Kidney glomerular epithelial cell (primary cell): ENCODE data around the gene HCN2.

Experiments used
- DNase-seq: peaks from one replicate; lab custom pipeline; 2025; lab: John Stamatoyannopoulos, UW

HCN2 gene

GRCh38 chr19:640606-641189 lies 51.0 kb downstream of the HCN2 start:
- no peak for DNase-seq

- DNase-seq = no peak
Observed at GRCh38 chr19:641702-642101, 52.0 kb downstream of the HCN2 start.

- DNase-seq = no peak
Observed at GRCh38 chr19:642767-643727, 53.4 kb downstream of the HCN2 start.

- no peak for DNase-seq
Observed at GRCh38 chr19:643736-644135, 54.1 kb downstream of the HCN2 start.

- no peak for DNase-seq
Observed at GRCh38 chr19:644363-644762, 54.7 kb downstream of the HCN2 start.

- no peak for DNase-seq
Observed at GRCh38 chr19:644789-645188, 55.1 kb downstream of the HCN2 start.

GRCh38 chr19:645912-646778 lies 56.5 kb downstream of the HCN2 start:
- DNase-seq = no peak

GRCh38 chr19:646779-647565 lies 57.3 kb downstream of the HCN2 start:
- DNase-seq = no peak

GRCh38 chr19:647566-648284 lies 58.0 kb downstream of the HCN2 start:
- no peak for DNase-seq

- DNase-seq = no peak
Observed at GRCh38 chr19:648305-648704, 58.6 kb downstream of the HCN2 start.

- no peak for DNase-seq
Observed at GRCh38 chr19:648904-649801, 59.5 kb downstream of the HCN2 start.

- DNase-seq = no peak
Observed at GRCh38 chr19:650121-650520, 60.4 kb downstream of the HCN2 start.

GRCh38 chr19:651114-651818 lies 61.6 kb downstream of the HCN2 start:
- DNase-seq = no peak

- no peak for DNase-seq
Observed at GRCh38 chr19:651991-652390, 62.3 kb downstream of the HCN2 start.

- no peak for DNase-seq
Observed at GRCh38 chr19:652467-653389, 63.0 kb downstream of the HCN2 start.

GRCh38 chr19:653425-653824 lies 63.7 kb downstream of the HCN2 start:
- no peak for DNase-seq

- DNase-seq = no peak
Observed at GRCh38 chr19:655691-656090, 66.0 kb downstream of the HCN2 start.
